GM20431 (cell line): ENCODE data around the gene ADH6.
"Not testable (repeated sequence)": the region's sequence is repeated elsewhere in the genome, so short reads cannot be mapped to it uniquely, and the experiment has no call there.

Experiments
- in situ Hi-C: fragments of 300-500 bp; cut with MseI, MboI; formaldehyde crosslinking; loops from one replicate; pipeline ENCODE4 v1.15.0; 2020; ENCODE audit warnings: low sequenced_read_pairs; ENCODE audit not compliant: unreplicated experiment

The ADH6 gene

GRCh38 chr4:99219072-99219471, at the start of gene ADH6:
ADH6 (minus strand) TSS chr4:99219246; CDS start chr4:99219152, 94 bp downstream.
- in situ Hi-C loops: no loop called here

- in situ Hi-C loops: no loop called here
Observed at GRCh38 chr4:99264927-99265326, 45.9 kb upstream of the ADH6 start.

- in situ Hi-C loops: no loop called here
Observed at GRCh38 chr4:99252746-99253145, 33.7 kb upstream of the ADH6 start.

- in situ Hi-C loops: no loop called here
Observed at GRCh38 chr4:99248714-99249113, 29.7 kb upstream of the ADH6 start.

GRCh38 chr4:99235955-99236354, 16.9 kb upstream of the ADH6 start:
- in situ Hi-C loops: no loop called here

GRCh38 chr4:99234331-99235010, 15.4 kb upstream of the ADH6 start:
- in situ Hi-C loops: no loop called here

GRCh38 chr4:99233397-99233796, 14.4 kb upstream of the ADH6 start:
- in situ Hi-C loops: not testable (repeated sequence)

- in situ Hi-C loops: not testable (repeated sequence)
Observed at GRCh38 chr4:99228706-99229105, 9.7 kb upstream of the ADH6 start.

- in situ Hi-C loops: not testable (repeated sequence)
Observed at GRCh38 chr4:99227646-99228045, 8.6 kb upstream of the ADH6 start.

- in situ Hi-C loops: no loop called here
Observed at GRCh38 chr4:99221980-99222379, 2.9 kb upstream of the ADH6 start.

GRCh38 chr4:99219479-99219878, 433 bp upstream of the ADH6 start:
- in situ Hi-C loops: no loop called here

- in situ Hi-C loops: no loop called here
Observed at GRCh38 chr4:99215521-99215920, 3.5 kb downstream of the ADH6 start.

- in situ Hi-C loops: no loop called here
Observed at GRCh38 chr4:99210789-99211188, 8.3 kb downstream of the ADH6 start.

- in situ Hi-C loops: no loop called here
Observed at GRCh38 chr4:99209671-99210070, 9.4 kb downstream of the ADH6 start.

GRCh38 chr4:99208719-99209075, 10.3 kb downstream of the ADH6 start:
- in situ Hi-C loops: no loop called here

- in situ Hi-C loops: no loop called here
Observed at GRCh38 chr4:99207911-99208718, 10.9 kb downstream of the ADH6 start.

- in situ Hi-C loops: no loop called here
Observed at GRCh38 chr4:99207069-99207743, 11.8 kb downstream of the ADH6 start.

- in situ Hi-C loops: no loop called here
Observed at GRCh38 chr4:99205153-99205979, 13.7 kb downstream of the ADH6 start.

- in situ Hi-C loops: no loop called here
Observed at GRCh38 chr4:99202536-99202935, 16.5 kb downstream of the ADH6 start.

- in situ Hi-C loops: no loop called here
Observed at GRCh38 chr4:99202094-99202493, 17.0 kb downstream of the ADH6 start.
